CD4-positive, alpha-beta memory T cell (primary cell): Measurements from ENCODE around the gene SPON1. TPM values are rescaled to one million over a fixed set of nuclear protein-coding genes. Genes with fewer than 3 reads are reported as not detected.
"Not testable (repeated sequence)": the region's sequence is repeated elsewhere in the genome, so short reads cannot be mapped to it uniquely, and the experiment has no call there.

Source experiments
- CTCF ChIA-PET: fragments of 350-600 bp; sonication (Branson Sonifier 250); formaldehyde crosslinking; loops from one replicate; lab custom pipeline; 2021; ENCODE audit warnings: inconsistent platforms; ENCODE audit not compliant: partially characterized antibody; lab: Charles Lee
- POLR2A ChIA-PET: fragments of 350-600 bp; sonication (Branson Sonifier 250); formaldehyde crosslinking; loops from one replicate; lab custom pipeline; 2021; ENCODE audit not compliant: partially characterized antibody; lab: Charles Lee
- DNase-seq, 5 donors: peaks; one replicate each; pipeline versions ENCODE4 v3.0.0 to v3.0.0-alpha.2; 2020 to 2022; ENCODE audit warnings: mixed read lengths in 1 of 5
- H3K27ac ChIP-seq: one replicate; pipeline ENCODE4 v1.7.0; 2013; ENCODE audit warnings: low read depth, low read length
- H3K27me3 ChIP-seq: 2 replicates; pipeline ENCODE4 v1.7.0; 2013; ENCODE audit warnings: mild to moderate bottlenecking, low read length, moderate library complexity; ENCODE audit not compliant: insufficient read depth
- H3K36me3 ChIP-seq: 2 replicates; pipeline ENCODE4 v1.7.0; 2013; ENCODE audit warnings: mild to moderate bottlenecking, low read length, moderate library complexity; ENCODE audit not compliant: insufficient read depth
- H3K4me1 ChIP-seq: 2 replicates; pipeline ENCODE4 v1.7.0; 2013; ENCODE audit warnings: mild to moderate bottlenecking, low read length, moderate library complexity; ENCODE audit not compliant: insufficient read depth
- H3K4me3 ChIP-seq, 2 donors: one replicate each; pipeline ENCODE4 v1.7.0; 2013; ENCODE audit warnings: low read length in 2 of 2, mild to moderate bottlenecking in 1 of 2
- H3K9me3 ChIP-seq, 2 donors: one replicate each; pipeline ENCODE4 v1.7.0; 2013; ENCODE audit warnings: low read length in 2 of 2, control low read depth in 1 of 2; ENCODE audit not compliant: control insufficient read depth in 1 of 2
- H3K27ac Mint-ChIP-seq, 7 donors: one replicate each; pipeline ENCODE4 v1.8.0; 2020 to 2021; ENCODE audit warnings: mixed read lengths in 7 of 7, mild to moderate bottlenecking in 6 of 7, inconsistent platforms in 3 of 7, moderate library complexity in 3 of 7
- H3K27me3 Mint-ChIP-seq, 2 donors: one replicate each; pipeline ENCODE4 v1.8.0; 2020 to 2021; ENCODE audit warnings: mixed read lengths in 2 of 2
- H3K36me3 Mint-ChIP-seq, 2 donors: one replicate each; pipeline ENCODE4 v1.8.0; 2020 to 2021; ENCODE audit warnings: mixed read lengths in 2 of 2, inconsistent platforms in 1 of 2, mild to moderate bottlenecking in 1 of 2
- H3K4me1 Mint-ChIP-seq, 4 donors: one replicate each; pipeline ENCODE4 v1.8.0; 2020 to 2021; ENCODE audit warnings: mixed read lengths in 4 of 4, mild to moderate bottlenecking in 1 of 4
- H3K4me3 Mint-ChIP-seq, 8 donors: one replicate each; pipeline ENCODE4 v1.8.0; 2020 to 2021; ENCODE audit warnings: mixed read lengths in 8 of 8, mild to moderate bottlenecking in 7 of 8, moderate library complexity in 6 of 8, inconsistent platforms in 3 of 8
- H3K9me3 Mint-ChIP-seq, 8 donors: one replicate each; pipeline ENCODE4 v1.8.0; 2020 to 2021; ENCODE audit warnings: mixed read lengths in 8 of 8, mild to moderate bottlenecking in 5 of 8, inconsistent platforms in 3 of 8, moderate library complexity in 1 of 8
- intact Hi-C: fragments of 100-400 bp; cut with micrococcal nuclease; formaldehyde crosslinking; loops from one replicate; pipeline ENCODE4 v1.15.1; 2023
- polyA plus RNA-seq, 2 donors: library from polyadenylated mRNA; unstranded; fragments of 300-500 nt; fragmentation: Illumina TruSeq; gene quantifications; one replicate each; pipeline ENCODE4 v1.2.3, GENCODE V29; 2021
- total RNA-seq, 2 experiments: library from RNA; stranded (reverse); gene quantifications; one replicate each; pipeline ENCODE4 v1.2.3, GENCODE V29; 2021

Gene SPON1
- total and polyA plus RNA-seq, 4 experiments from 2014 or later = 2.0 to 60.4 (median 30.6) TPM

DNA sequence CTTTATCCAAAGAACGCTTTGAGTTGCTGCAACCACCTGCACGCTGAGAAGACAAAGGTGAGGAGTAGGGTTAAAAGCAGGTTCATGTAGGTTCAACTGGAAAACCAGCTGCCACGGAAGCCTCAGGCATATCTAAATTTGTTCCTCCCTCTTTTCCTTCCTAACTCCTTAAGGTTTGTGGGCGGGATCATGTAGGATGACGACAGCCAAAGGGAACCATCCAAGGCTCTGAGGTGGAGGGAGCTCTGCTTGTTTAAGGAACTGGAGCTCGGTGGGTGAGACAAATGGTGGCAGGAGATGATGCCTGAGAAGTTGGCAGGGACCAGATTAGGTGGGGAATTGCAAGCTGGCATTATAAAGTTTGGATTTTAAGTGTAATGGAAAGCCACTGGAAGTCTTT is 60.3 kb downstream of the SPON1 start:
- peaks cover 3 to 7% of the 10 kb centered on the region in 2 donors for H3K27me3 Mint-ChIP-seq
- no peak overlapping the region for H3K4me3 Mint-ChIP-seq
- Histone ChIP-seq H3K27ac (no peak overlapping the region), H3K27me3 (no peaks in the 10 kb centered on the region), H3K9me3 (no peaks in the 10 kb centered on the region), H3K4me3 (no peak overlapping the region), H3K4me1 (no peaks in the 10 kb centered on the region), H3K36me3 (no peaks in the 10 kb centered on the region)
- H3K4me1 Mint-ChIP-seq = no peaks in the 10 kb centered on the region
- H3K36me3 Mint-ChIP-seq = no peaks in the 10 kb centered on the region
- peaks cover 0 to 2% (median 0%) of the 10 kb centered on the region in 8 donors for H3K9me3 Mint-ChIP-seq
- POLR2A ChIA-PET = no interaction called here
- no peak for DNase-seq
- intact Hi-C loops = no loop called here
- CTCF ChIA-PET = interaction anchor here (1.2 kb wide), 1 partner anchor 17 kb away, joined by 3 read pairs; no protein-coding TSS in a partner anchor
- H3K27ac Mint-ChIP-seq = no peak overlapping the region

DNA sequence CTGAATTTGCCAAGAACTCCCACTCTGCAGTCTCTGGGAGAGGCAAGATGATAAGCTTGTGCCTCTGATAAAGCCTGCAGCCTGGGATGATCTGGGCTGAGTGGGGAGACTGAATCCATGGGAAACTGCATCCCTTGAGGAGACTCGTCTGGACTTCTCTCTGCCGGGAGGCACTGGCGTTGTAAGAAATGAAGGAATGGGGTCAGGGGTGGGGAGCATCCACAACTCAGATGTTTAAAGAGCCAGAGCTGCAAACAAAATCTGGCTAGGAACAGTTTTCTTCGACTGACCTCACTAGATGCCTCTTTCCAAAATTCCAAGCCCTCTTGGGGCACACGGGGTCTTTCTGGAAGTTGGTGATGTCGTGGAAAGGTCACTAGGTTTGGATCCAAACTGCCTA is 64.4 kb downstream of the SPON1 start:
- H3K27ac ChIP-seq = no peak overlapping the region
- no peaks in the 10 kb centered on the region for H3K27me3 ChIP-seq
- CTCF ChIA-PET = interaction anchor here (1.1 to 1.7 kb wide), 2 partner anchors 63 to 122 kb away, joined by 3 to 5 read pairs; no protein-coding TSS in a partner anchor
- H3K4me3 Mint-ChIP-seq = no peak overlapping the region
- no peaks in the 10 kb centered on the region for H3K36me3 Mint-ChIP-seq
- H3K4me3 ChIP-seq = no peak overlapping the region
- no peaks in the 10 kb centered on the region for H3K4me1 ChIP-seq
- peaks cover 3 to 10% of the 10 kb centered on the region in 2 donors for H3K27me3 Mint-ChIP-seq
- DNase-seq = no peak
- intact Hi-C loops = no loop called here
- no peaks in the 10 kb centered on the region for H3K9me3 ChIP-seq
- no peaks in the 10 kb centered on the region for H3K4me1 Mint-ChIP-seq
- POLR2A ChIA-PET = no interaction called here
- no peak overlapping the region for H3K27ac Mint-ChIP-seq
- peaks cover 0 to 2% (median 0%) of the 10 kb centered on the region in 8 donors for H3K9me3 Mint-ChIP-seq
- no peaks in the 10 kb centered on the region for H3K36me3 ChIP-seq

GRCh38 chr11:14027525-14027924 is 65.0 kb downstream of the SPON1 start:
- intact Hi-C loops = no loop called here
- no peaks in the 10 kb centered on the region for H3K36me3 Mint-ChIP-seq
- no peaks in the 10 kb centered on the region for H3K4me1 Mint-ChIP-seq

DNA sequence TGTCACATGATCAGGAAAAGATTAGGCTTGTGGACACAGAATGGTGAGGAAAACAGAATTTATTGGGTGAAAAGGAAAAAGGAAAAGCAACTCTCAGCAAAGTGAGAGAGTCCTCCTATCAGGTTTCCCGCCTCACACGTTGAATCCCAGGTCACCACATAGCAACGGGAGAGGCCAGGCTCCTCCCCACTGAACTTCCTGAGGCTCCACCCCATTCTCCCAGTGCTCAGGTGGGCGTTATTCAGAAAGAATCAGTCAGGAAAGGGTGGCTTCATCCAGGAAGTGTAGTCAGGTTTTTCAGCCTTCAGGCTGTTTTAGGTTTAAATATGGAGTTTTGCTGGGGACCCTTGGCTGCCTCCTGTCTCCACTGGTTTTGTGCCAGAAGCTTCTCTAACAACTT is 66.9 kb downstream of the SPON1 start:
- no peak for DNase-seq
- no peaks in the 10 kb centered on the region for H3K27me3 ChIP-seq
- no peaks in the 10 kb centered on the region for H3K4me1 Mint-ChIP-seq
- no peak overlapping the region for H3K4me3 ChIP-seq
- H3K9me3 ChIP-seq = no peaks in the 10 kb centered on the region
- peaks cover 0 to 2% (median 0%) of the 10 kb centered on the region in 8 donors for H3K9me3 Mint-ChIP-seq
- no peak overlapping the region for H3K4me3 Mint-ChIP-seq
- no peak overlapping the region for H3K27ac Mint-ChIP-seq
- intact Hi-C loops = no loop called here
- no peak overlapping the region for H3K27ac ChIP-seq
- peaks cover 2 to 6% of the 10 kb centered on the region in 2 donors for H3K27me3 Mint-ChIP-seq
- no peaks in the 10 kb centered on the region for H3K4me1 ChIP-seq
- ChIA-PET CTCF (no interaction called here), POLR2A (no interaction called here)
- no peaks in the 10 kb centered on the region for H3K36me3 ChIP-seq
- H3K36me3 Mint-ChIP-seq = no peaks in the 10 kb centered on the region

More at GRCh38 chr11:14027525-14027924, 65.0 kb downstream of the SPON1 start:
- H3K9me3 Mint-ChIP-seq = peaks cover 0 to 2% (median 0%) of the 10 kb centered on the region in 8 donors
- no peak overlapping the region for H3K4me3 Mint-ChIP-seq
- H3K9me3 ChIP-seq = no peaks in the 10 kb centered on the region
- ChIA-PET CTCF (interaction anchor here (1.7 kb wide), 1 partner anchor 122 kb away, joined by 5 read pairs; no protein-coding TSS in a partner anchor), POLR2A (no interaction called here)
- no peaks in the 10 kb centered on the region for H3K4me1 ChIP-seq
- H3K27me3 Mint-ChIP-seq = peaks cover 3 to 10% of the 10 kb centered on the region in 2 donors
- no peak overlapping the region for H3K4me3 ChIP-seq
- no peak for DNase-seq
- H3K27ac ChIP-seq = no peak overlapping the region
- H3K27ac Mint-ChIP-seq = no peak overlapping the region
- no peaks in the 10 kb centered on the region for H3K27me3 ChIP-seq
- no peaks in the 10 kb centered on the region for H3K36me3 ChIP-seq

DNA sequence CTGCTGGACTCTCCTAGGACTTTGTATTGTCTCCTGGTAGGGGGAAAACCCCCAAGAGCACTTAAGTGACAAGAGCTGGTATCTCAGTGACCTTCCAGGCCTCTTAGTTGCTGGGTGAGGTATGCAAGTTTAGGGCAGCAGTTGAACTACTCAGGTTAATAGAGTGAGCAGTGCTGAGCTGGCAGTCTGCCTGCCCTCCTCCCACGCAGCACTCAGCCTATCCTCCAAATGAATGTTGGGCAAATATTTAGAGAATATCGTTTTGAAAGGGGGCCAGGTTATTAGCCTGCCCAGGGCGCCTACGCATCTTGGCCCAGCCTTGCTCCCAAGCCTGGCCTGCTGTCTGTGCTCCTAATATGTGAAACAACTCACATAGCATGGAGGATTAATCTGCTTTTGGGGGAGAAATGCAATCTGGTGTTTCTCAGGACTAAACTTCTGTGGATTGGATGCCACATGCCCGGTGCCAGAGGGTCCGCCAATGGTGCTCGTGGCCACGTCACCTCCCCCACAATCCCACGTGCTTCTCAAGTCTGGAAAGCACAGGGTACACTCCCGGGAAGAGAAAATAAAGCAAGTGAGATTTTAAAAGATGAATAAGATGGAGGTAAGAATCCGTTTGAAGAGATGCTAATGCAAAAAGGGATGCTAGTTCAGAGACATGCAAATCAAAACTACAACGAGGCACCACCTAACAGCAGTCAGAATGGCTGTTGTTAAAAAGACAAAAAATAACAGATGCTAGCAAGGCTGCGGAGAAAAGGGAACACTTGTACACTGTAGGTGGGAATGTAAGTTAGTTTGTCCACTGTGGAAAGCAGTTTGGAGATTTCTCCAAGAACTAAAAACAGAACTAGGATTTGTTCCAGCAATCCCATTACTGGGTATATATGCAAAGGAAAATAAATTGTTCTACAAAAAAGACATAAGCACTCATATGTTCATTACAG is 67.7 kb downstream of the SPON1 start:
- no peaks in the 10 kb centered on the region for H3K36me3 ChIP-seq
- DNase-seq = no peak
- no peak overlapping the region for H3K4me3 ChIP-seq
- H3K4me1 Mint-ChIP-seq = no peaks in the 10 kb centered on the region
- no peak overlapping the region for H3K4me3 Mint-ChIP-seq
- peaks cover 2 to 6% of the 10 kb centered on the region in 2 donors for H3K27me3 Mint-ChIP-seq
- H3K27ac Mint-ChIP-seq = no peak overlapping the region
- no peaks in the 10 kb centered on the region for H3K36me3 Mint-ChIP-seq
- no peaks in the 10 kb centered on the region for H3K27me3 ChIP-seq
- ChIA-PET POLR2A (no interaction called here), CTCF (no interaction called here)
- no peaks in the 10 kb centered on the region for H3K9me3 ChIP-seq
- H3K27ac ChIP-seq = no peak overlapping the region
- no peaks in the 10 kb centered on the region for H3K4me1 ChIP-seq
- intact Hi-C loops = no loop called here
- peaks cover 0 to 2% (median 0%) of the 10 kb centered on the region in 8 donors for H3K9me3 Mint-ChIP-seq

DNA sequence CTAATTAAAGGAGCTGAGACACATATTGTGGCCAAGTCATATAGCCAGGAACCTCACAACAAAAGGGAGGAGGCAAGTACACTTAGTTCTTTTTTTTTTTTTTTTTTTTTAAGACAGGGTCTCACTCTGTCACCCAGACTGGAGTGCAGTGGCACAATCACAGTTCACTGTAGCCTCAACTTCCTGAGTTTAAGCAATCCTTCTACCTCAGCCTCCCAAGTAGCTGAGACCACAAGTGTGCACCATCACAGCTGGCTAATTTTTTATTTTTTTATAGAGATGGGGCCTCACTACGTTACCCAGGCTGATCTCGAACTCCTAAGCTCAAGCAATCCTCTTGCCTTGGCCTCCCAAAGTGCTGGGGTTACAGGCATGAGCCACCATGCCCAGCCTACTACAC is 73.0 kb downstream of the SPON1 start:
- H3K36me3 ChIP-seq, H3K27ac Mint-ChIP-seq, intact Hi-C loops, H3K4me1 Mint-ChIP-seq, CTCF ChIA-PET, H3K4me3 ChIP-seq, H3K36me3 Mint-ChIP-seq, DNase-seq, H3K9me3 ChIP-seq, H3K9me3 Mint-ChIP-seq, H3K27ac ChIP-seq, H3K27me3 Mint-ChIP-seq, POLR2A ChIA-PET, H3K4me1 ChIP-seq, H3K4me3 Mint-ChIP-seq, H3K27me3 ChIP-seq: not testable (repeated sequence)

DNA sequence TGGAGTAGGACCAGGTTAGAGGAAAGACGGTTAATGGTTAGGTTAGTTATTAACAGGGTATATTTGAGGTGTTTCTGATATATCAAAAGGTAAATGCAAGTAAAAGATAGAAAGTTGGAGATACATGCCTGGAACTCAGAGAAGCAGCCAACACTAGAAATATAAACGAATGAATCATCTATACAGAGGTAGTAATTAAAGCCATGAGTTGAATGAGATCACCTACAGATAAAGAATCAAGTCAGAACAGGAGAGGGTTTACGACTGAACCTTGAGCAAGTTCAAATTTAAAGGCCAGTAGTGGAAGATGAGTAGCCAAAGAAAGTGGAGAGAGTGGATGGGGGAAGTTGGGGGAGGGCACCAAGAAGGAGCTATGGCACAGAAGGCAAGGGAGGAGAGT is 73.9 kb downstream of the SPON1 start:
- Histone ChIP-seq H3K36me3 (no peaks in the 10 kb centered on the region), H3K4me1 (no peaks in the 10 kb centered on the region), H3K27ac (no peak overlapping the region), H3K4me3 (no peak overlapping the region), H3K27me3 (no peaks in the 10 kb centered on the region), H3K9me3 (no peaks in the 10 kb centered on the region)
- Mint-ChIP-seq H3K4me1 (no peaks in the 10 kb centered on the region), H3K4me3 (no peak overlapping the region), H3K9me3 (no peaks in the 10 kb centered on the region), H3K27ac (no peak overlapping the region), H3K36me3 (no peaks in the 10 kb centered on the region), H3K27me3 (peaks cover 0 to 2% of the 10 kb centered on the region in 2 donors)
- DNase-seq = no peak
- intact Hi-C loops = no loop called here
- CTCF ChIA-PET = no interaction called here
- POLR2A ChIA-PET = interaction anchor here (0.5 kb wide), 1 partner anchor 27 kb away, joined by 3 read pairs; no protein-coding TSS in a partner anchor
